ENCODE results near the gene GET4.
"Not testable (repeated sequence)": the region's sequence is repeated elsewhere in the genome, so short reads cannot be mapped to it uniquely, and the experiment has no call there.

Gene GET4

DNA sequence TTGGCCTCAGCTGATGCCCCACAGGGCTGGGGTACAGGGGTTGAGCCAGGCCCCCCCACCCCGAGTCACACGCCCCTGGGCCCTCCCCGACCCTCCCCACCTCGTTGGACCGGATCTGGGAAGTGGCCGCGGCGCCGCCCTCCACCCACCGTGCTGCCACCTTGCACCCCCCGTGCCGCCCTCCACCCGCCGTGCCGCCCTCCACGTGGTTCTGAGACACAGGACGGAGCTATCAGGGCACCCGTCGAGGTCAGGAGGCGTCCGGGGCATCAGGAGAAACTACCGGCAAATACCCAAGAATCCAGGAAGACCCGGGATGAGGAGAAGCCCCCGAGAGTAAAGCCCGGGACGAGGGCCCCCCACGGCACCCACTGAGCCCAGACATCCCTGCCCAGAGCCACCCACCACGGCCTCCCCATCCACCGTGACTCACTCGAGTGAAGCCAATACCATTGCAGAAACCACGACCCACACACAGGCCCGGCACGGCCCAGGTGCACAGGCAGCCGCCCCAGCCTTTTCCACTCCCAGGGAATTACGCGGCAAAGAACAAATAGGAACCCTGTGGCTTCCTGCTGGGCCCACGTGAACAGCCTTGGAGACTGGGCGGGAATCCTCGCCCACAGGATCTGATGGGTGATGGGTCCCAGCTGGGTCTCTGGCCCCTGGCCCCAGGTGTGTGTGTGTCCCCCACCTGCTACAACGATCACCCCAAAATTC is 44.2 kb downstream of the GET4 start:
- DNase-seq (ENCODE audit: extremely low spot score), result no peak
- TF ChIP-seq NFRKB (IDR thresholded peaks at IDR 0.05), result no peak
- CTCF ChIA-PET, result no interaction called here
- POLR2A ChIA-PET, result no interaction called here

DNA sequence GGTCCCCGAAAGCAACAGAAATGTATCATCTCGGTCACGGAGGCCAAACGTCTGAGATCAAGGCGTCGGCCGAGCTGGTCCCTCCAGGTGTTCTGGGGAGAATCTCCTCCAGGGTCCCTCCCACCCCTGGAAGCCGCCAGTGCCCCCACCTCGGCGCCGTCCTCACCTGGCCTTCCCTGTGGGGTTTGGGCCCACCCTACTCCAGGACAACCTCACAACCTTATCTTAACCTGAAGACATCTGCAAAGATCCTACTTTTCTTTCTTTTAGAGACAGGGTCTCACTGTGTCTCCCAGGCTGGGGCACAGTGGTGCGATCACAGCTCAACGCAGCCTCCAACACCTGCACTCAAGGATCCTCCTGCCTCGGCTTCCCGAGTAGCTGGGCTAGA is 44.7 kb downstream of the GET4 start:
- ChIA-PET POLR2A (no interaction called here), CTCF (no interaction called here)
- DNase-seq (ENCODE audit: extremely low spot score), result no peak
- no peak for TF ChIP-seq FOXM1 (IDR thresholded peaks at IDR 0.05; ENCODE audit: borderline replicate concordance)
- no peak for TF ChIP-seq FOXK2 (IDR thresholded peaks at IDR 0.05)
- no peak for TF ChIP-seq LEF1 (IDR thresholded peaks at IDR 0.05; ENCODE audit: borderline replicate concordance)
- TF ChIP-seq BHLHE40 (IDR thresholded peaks at IDR 0.05; ENCODE audit: borderline replicate concordance), result no peak
- TF ChIP-seq ELF4 (IDR thresholded peaks at IDR 0.05), result no peak
- TF ChIP-seq HDGF (IDR thresholded peaks at IDR 0.05; ENCODE audit: borderline replicate concordance), result no peak
- TF ChIP-seq ZNF384 (IDR thresholded peaks at IDR 0.05), result no peak
- no peak for TF ChIP-seq CTBP1 (IDR thresholded peaks at IDR 0.05; ENCODE audit: borderline replicate concordance)

GRCh38 chr7:921581-922333 is 45.4 kb downstream of the GET4 start:
- no peak for TF ChIP-seq ARNT (IDR thresholded peaks at IDR 0.05)
- no peak for TF ChIP-seq PKNOX1 (IDR thresholded peaks at IDR 0.05)
- no peak for TF ChIP-seq LEF1 (IDR thresholded peaks at IDR 0.05; ENCODE audit: borderline replicate concordance)
- no peak for TF ChIP-seq NFRKB (IDR thresholded peaks at IDR 0.05)
- no peak for TF ChIP-seq SUZ12 (IDR thresholded peaks at IDR 0.05)
- TF ChIP-seq CTBP1 (IDR thresholded peaks at IDR 0.05; ENCODE audit: borderline replicate concordance), result no peak
- no peak for TF ChIP-seq TARDBP (IDR thresholded peaks at IDR 0.05)
- no peak for TF ChIP-seq BHLHE40 (IDR thresholded peaks at IDR 0.05; ENCODE audit: borderline replicate concordance)
- TF ChIP-seq HDGF (IDR thresholded peaks at IDR 0.05; ENCODE audit: borderline replicate concordance), result no peak
- TF ChIP-seq FOXK2 (IDR thresholded peaks at IDR 0.05), result no peak
- no peak for TF ChIP-seq ELF4 (IDR thresholded peaks at IDR 0.05)
- no peak for DNase-seq (ENCODE audit: extremely low spot score)
- CTCF ChIA-PET, result no interaction called here
- POLR2A ChIA-PET, result no interaction called here

DNA sequence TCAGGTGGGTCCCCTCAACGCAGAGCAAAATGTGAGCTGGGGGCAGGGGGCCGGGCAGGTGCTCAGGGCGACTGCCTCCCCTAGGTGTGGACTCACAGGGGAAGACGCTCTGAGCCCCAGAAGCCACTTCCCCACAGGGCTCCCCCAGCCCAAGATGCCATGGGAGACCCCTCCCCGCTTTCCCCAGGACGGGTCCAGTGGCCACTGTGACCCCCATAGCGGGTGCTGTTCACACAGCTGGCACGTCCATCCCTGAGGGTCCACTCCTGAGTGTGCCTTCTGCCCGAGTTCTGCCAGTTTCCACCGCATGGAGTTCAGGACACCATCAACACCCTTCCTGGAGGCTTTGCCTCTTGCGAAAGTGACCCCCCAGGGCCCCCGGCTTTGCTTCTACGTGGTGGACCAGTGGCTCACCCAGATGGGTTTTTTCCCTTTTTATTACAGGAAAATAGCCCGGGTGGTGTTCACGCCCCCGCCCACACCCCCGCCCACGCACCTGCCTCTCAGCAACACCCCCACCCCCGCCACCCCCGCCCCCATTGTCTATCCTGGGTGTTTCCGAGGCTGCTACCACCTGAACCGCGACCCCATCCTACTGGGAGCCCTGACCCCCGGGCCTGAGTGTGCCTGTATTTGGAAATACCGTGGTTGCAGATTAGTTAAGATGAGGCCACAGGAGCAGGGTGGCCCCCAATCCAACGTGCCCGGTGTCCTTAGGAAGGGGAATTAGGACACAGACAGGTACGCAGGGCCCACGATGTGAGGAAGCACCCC is 46.2 kb downstream of the GET4 start:
- ChIA-PET CTCF (no interaction called here), POLR2A (no interaction called here)
- no peak for DNase-seq (ENCODE audit: extremely low spot score)
- no peak for TF ChIP-seq NFRKB (IDR thresholded peaks at IDR 0.05)
- no peak for TF ChIP-seq L3MBTL2 (conservative IDR thresholded peaks at IDR 0.05)
- no peak for TF ChIP-seq ZNF384 (IDR thresholded peaks at IDR 0.05)
- TF ChIP-seq BHLHE40 (IDR thresholded peaks at IDR 0.05; ENCODE audit: borderline replicate concordance), result no peak
- no peak for TF ChIP-seq FOXK2 (IDR thresholded peaks at IDR 0.05)
- TF ChIP-seq CTBP1 (IDR thresholded peaks at IDR 0.05; ENCODE audit: borderline replicate concordance), result no peak
- TF ChIP-seq FOXM1 (IDR thresholded peaks at IDR 0.05; ENCODE audit: borderline replicate concordance), result no peak
- no peak for TF ChIP-seq ELF4 (IDR thresholded peaks at IDR 0.05)
- TF ChIP-seq FOXA1 (IDR thresholded peaks at IDR 0.05), result no peak
- no peak for TF ChIP-seq SP1 (IDR thresholded peaks at IDR 0.05)
- TF ChIP-seq HDGF (IDR thresholded peaks at IDR 0.05; ENCODE audit: borderline replicate concordance), result no peak
- no peak for TF ChIP-seq PKNOX1 (IDR thresholded peaks at IDR 0.05)

GRCh38 chr7:923108-924041 is 47.0 kb downstream of the GET4 start:
- ChIA-PET CTCF (no interaction called here), POLR2A (no interaction called here)
- TF ChIP-seq TARDBP (IDR thresholded peaks at IDR 0.05) (no peak), HDGF (IDR thresholded peaks at IDR 0.05; ENCODE audit: borderline replicate concordance) (no peak)
- no peak for DNase-seq (ENCODE audit: extremely low spot score)

DNA sequence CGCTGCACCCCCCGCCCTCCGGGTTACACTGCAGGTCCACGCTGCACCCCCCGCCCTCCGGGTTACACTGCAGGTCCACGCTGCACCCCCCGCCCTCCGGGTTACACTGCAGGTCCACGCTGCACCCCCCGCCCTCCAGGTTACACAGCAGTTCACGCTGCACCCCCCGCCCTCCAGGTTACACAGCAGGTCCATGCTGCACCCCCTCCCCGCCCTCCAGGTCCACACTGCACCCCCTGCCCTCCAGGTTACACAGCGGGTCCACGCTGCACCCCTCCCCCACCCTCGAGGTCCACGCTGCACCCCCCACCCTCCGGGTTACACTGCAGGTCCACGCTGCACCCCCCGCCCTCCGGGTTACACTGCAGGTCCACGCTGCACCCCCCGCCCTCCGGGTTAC is 47.7 kb downstream of the GET4 start:
- POLR2A ChIA-PET; CTCF ChIA-PET; DNase-seq (ENCODE audit: extremely low spot score): not testable (repeated sequence)

Measured in HEK293T (cell line).